ENCODE data around the gene B2M.
"Not testable (repeated sequence)": the region's sequence is repeated elsewhere in the genome, so short reads cannot be mapped to it uniquely, and the experiment has no call there.

B2M gene

DNA sequence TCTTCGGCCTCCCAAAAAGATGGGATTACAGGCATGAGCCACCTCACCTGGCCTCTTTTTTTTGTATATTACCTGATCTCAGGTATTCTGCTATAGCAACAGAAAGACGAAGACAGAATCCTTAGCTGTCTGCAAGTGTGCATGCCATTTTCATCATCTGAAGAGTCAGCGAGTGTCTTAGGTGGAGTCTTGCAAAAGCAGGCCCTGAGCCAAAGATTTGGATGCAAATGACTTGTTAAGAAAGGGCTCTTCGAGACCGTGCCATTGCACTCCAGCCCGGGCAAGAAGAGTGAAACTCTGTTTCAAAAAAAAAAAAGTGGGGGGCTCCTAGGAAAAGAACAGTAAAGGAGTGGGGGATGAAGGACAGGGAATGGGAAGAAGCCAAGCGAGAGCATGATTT is 14.8 kb downstream of the B2M start:
- no peak for DNase-seq (ENCODE audit: low read depth in 2 of 2)

GRCh38 chr15:44726568-44727484 is 15.5 kb downstream of the B2M start:
- DNase-seq (ENCODE audit: low read depth in 2 of 2) = peak; percentile 52 to 61

DNA sequence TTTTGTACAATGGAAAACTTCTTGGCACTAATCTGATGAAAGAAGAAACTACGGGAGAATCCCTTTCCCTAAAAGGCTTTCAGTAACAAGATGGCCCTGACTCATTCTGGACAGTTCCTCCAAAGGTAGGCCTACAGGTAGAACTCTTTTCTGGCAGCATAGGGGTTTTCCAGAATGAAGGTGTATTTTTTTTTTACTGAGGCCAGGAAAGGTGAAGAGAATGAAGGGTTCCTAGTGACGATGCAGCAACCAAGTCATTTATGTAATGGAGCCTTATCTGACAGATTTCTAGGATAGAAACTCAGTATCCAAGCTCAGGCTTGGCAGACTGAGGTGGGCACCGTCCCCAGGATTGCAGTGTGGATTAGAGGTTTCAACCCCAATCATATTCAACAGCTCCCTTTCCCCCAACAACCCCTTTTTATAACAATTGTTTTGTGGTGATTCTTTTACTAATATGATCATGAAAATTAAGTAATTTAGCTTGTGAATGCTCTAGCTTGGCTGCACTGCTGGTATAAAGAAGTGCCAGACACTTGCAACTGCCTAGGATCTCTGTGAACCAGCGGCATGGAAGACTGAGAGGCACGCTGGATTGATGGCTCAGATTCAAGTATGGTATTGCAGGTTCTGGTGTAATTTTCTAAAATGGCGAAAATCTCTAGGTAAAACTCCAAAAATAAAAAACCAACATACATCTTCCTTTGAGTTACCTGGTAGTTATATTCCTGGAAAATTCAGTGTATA is 16.3 kb downstream of the B2M start:
- no peak for DNase-seq (ENCODE audit: low read depth in 2 of 2)

DNA sequence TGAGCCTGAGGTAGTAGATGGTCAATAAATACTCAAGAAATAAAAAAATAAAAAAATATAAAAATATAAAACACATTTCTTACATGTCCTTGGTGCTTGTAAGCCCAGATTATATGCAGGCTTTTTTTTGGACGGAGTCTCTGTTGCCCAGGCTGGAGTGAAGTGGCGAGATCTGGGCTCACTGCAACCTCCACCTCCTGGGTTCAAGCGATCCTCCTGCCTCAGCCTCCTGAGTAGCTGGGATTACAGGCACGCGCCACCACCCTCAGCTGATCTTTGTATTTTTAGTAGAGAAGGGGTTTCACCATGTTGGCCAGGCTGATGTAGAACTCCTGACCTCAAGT is 16.9 kb downstream of the B2M start:
- not testable (repeated sequence) for DNase-seq (ENCODE audit: low read depth in 2 of 2)

- peak; percentile 87 to 92 for DNase-seq (ENCODE audit: low read depth in 2 of 2)
Observed at GRCh38 chr15:44728576-44729407, 17.5 kb downstream of the B2M start.

DNA sequence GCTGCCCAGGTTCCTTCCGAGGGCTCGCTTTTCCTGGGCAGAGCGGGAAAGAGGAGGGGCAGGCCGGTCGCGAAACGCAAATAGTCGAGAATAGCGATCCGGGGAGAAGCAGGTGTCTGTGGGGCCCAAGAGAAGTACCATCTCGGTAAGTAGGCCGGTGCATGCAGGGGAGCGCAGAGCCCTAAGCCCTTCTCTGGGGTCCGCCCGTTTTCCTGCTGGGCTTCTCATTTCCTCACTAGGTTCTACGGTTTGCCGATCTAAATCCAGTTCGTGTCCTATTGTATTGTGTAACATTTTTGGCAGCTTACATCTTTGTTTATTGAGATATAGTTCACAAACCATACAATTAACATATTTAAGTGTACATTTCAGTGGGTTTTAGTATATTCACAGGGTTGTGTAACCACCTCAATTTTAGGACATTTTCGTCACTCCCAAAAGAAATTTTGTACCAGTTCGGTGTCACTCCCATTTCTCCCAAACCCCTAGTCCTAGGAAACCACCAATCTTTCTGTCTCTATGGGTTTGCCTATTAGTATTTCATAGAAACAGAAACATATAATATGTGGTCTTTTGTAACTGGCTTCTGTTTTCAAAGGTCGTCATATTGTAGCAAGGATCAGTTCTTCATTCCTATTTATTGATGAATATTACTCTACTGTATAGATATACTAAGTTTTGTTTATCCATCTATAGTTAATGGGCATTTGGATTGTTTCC is 18.3 kb downstream of the B2M start:
- no peak for DNase-seq (ENCODE audit: low read depth in 2 of 2)

- no peak for DNase-seq (ENCODE audit: low read depth in 2 of 2)
Observed at GRCh38 chr15:44734839-44735481, 23.6 kb downstream of the B2M start.

DNA sequence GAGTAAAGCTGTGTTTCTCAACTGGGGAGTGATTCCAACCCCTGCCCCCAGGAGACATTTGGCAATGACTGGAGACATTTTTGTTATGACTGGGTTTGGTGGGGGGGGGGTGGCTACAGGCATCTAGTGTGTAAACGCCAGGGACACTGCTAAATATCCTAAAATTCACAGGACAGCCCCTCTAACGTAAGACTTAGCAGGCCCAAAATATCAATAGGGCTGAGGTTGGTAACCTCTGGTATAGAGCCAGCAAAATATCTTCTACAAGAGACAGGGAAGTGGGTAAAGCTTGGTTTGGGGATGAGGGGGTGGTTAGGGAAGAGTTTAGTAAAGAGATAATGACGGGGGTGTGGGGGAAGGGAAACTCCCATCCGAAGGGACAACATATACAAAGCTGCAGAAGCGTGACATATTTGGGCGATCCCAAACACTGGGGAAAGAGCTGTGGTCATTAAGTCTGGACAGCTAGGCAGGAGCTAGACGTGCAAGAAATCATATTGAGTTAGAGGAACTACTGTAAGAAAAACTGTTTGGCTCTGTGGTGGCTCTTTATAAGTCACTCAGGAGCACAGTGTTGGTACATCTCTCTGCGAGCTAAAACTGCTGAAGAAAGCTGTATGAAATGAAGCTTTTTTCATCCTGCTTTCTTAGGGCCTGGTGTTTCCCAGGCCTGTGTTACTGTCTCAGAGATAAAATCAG is 24.3 kb downstream of the B2M start:
- DNase-seq (ENCODE audit: low read depth in 2 of 2) = peak in 1 of 2 donors; percentile 42

DNA sequence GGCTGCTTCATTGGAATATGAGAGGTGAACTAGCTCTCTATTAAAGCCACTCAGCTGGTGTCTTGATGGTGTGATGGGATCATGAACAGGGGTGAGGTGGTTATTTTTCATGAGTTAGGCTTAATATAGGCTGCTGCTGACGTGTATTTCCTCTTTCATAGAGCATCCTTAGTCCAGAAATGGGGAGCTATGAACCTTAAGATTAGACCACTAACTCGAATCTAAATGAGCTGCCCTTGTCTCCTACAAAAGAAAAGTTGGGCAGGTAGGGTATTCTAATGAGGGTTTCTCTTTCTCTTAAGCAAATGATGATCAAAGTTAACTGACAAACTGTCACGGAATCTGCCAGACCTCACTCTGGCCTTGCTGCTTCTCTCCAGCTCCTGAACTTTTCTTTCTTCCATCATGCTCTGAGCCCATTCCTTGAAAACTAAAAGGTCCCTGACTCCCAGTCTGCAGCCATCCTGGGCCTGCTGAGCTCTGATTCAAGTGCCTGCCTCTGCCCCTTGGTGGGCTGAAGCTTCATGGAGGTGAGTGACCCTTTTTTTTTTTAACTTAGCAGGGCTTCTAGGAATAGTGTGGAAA is 25.0 kb downstream of the B2M start, which contains the start of gene TRIM69:
TSS of gene TRIM69 (plus strand) at position 348 of the 585 bp plus-strand sequence. CDS start at position 525, 177 bp downstream.
- DNase-seq (ENCODE audit: low read depth in 2 of 2) = no peak

- DNase-seq (ENCODE audit: low read depth in 2 of 2) = no peak
Observed at GRCh38 chr15:44738340-44738984, 27.1 kb downstream of the B2M start.

DNA sequence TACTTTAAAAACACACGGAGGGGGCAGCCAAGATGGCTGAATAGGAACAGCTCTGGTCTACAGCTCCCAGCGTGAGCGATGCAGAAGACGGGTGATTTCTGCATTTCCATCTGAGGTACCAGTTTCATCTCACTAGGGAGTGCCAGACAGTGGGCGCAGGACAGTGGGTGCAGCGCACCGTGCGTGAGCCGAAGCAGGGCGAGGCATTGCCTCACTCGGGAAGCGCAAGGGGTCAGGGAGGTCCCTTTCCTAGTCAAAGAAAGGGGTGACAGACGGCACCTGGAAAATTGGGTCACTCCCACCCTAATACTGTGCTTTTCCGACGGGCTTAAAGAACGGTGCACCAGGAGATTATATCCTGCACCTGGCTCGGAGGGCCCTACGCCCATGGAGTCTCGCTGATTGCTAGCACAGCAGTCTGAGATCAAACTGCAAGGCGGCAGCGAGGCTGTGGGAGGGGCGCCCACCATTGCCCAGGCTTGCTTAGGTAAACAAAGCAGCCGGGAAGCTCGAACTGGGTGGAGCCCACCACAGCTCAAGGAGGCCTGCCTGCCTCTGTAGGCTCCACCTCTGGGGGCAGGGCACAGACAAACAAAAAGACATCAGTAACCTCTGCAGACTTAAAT is 28.0 kb downstream of the B2M start:
- DNase-seq (ENCODE audit: low read depth in 2 of 2) = not testable (repeated sequence)

DNA sequence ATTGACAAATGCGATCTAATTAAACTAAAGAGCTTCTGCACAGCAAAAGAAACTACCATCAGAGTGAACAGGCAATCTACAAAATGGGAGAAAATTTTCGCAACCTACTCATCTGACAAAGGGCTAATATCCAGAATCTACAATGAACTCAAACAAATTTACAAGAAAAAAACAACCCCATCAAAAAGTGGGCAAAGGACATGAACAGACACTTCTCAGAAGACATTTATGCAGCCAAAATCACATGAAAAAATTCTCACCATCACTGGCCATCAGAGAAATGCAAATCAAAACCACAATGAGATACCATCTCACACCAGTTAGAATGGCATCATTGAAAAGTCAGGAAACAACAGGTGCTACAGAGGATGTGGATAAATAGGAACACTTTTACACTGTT is 32.1 kb downstream of the B2M start:
- not testable (repeated sequence) for DNase-seq (ENCODE audit: low read depth in 2 of 2)

DNA sequence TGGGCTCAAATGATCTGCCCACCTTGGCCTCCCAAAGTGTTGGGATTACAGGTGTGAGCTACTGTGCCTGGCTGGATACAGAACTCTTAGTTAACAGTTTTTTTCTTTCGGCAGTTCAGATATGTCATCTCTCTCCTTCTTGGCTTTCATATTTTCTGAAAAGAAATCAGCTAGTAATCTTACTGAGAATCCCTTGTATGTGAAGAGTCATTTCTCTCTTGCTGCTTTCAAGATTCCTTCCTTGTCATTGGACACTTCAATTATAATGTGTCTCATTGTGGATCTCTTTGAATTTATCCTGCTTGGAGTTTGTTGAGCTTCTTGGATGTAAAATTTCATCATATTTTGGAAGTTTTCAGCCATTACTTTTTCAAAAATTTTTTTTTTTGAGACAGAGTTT is 42.0 kb downstream of the B2M start:
- DNase-seq (ENCODE audit: low read depth in 2 of 2) = no peak

GRCh38 chr15:44763187-44763586 is 51.9 kb downstream of the B2M start:
- no peak for DNase-seq (ENCODE audit: low read depth in 2 of 2)

DNA sequence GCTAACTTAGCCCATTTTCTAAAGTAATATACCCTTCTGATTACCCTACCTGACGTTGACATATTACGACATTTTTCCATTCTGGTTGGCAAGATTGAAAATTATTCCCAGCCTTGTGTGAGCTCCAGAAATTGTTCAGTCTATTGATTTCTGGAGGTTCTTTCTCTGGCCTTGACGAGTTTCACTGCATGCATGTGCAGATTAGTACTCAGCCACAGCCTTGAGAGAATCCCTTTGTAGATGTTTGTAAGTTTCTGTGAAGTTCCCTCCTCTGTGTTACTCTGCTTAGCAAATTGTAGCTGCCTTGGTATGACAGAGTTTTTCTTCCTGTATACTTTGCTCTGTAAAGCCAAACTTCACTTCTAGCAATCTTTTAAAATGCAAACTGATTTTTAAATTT is 52.5 kb downstream of the B2M start:
- no peak for DNase-seq (ENCODE audit: low read depth in 2 of 2)

- no peak for DNase-seq (ENCODE audit: low read depth in 2 of 2)
Observed at GRCh38 chr15:44765036-44765435, 53.7 kb downstream of the B2M start.

Data from stimulated activated CD8-positive, alpha-beta memory T cell treated with anti-CD3 and anti-CD28 coated beads, Interleukin-15, amount 100 ng/mL, for 48 hours (primary cell).